NCI-H1930 (cell line): Measurements from ENCODE around the gene EYS.

Experiments
- DNase-seq, 2 experiments: peaks; one replicate each; lab custom pipeline; 2025; lab: John Stamatoyannopoulos, UW

Gene EYS

GRCh38 chr6:64838726-64839125, 868.3 kb downstream of the EYS start:
- no peak for DNase-seq

DNA sequence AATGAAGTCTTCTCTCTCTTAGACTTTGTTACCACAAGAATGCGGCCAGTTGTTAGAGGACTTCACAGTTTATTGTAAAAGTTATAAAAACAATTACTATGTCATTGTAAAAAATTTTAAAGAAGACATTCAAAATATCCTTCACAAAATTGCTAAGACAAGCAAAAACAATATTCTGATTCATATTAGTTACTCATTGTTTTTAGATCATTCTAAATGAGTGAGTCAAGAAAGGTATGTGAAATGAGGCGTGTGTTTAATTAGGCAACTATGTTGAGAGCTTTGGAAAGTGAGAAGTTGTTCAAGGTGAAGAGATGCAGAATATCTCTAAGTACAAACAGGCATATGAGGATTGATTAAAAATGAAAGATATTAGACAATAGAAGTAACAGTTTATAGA, 875.3 kb downstream of the EYS start:
- DNase-seq = no peak

DNA sequence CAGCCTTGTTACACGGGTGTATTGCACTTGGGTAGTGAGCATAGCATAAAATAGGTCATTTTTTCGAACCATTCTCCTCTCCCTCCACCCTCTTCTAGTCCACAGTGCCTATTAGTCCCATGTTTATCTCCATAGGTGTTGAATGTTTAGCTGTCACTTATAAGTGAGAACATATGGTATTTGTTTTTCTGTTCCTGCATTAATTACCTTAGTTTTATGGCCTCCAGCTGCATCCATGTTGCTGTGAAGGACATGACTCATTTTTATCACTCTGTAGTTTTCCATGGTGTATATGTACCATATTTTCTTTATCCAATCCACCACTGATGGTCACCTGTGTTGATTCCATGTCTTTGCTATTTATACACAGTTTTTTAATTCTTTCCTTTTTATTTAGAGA, 889.5 kb downstream of the EYS start:
- no peak for DNase-seq

GRCh38 chr6:64815718-64816117, 891.3 kb downstream of the EYS start:
- no peak for DNase-seq

DNA sequence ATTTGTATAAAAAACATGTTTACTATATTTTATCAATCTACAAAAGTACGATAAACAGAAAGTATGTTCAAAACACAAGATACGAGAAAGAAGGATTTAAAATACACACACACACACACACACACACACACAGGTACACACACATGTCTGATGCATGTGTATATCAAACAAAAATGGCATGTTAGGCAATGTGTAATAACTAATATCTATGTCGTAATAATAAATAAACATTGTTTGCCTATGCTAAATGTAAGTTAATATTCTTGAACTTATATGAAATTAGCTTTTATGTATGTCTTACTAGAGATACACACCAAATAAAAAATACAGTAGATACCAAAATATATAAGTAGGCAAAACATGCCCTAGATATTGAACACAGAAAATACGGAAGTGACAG, 894.9 kb downstream of the EYS start:
- no peak for DNase-seq

- DNase-seq = no peak
These were observed 895.9 kb downstream of the EYS start for GRCh38 chr6:64811119-64811518.

DNA sequence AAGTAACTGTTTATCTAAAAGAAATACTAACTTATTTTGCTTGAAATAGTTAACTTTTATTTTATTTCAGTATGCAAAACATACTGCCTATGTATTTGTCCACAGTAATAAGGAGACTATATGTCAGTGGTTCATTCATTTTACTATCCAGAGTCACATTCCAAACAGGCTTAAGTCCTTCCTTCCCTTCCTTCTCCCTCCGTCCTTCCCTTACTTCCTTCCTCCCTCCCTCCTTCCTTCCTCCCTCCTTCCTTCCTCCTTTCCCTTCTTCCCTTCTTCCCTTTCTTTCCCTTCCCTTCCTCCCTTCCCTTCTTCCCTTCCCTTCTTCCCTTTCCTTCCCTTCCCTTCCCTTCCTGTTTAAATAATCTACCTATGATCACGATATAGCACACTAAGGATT, 899.2 kb downstream of the EYS start:
- no peak for DNase-seq

DNA sequence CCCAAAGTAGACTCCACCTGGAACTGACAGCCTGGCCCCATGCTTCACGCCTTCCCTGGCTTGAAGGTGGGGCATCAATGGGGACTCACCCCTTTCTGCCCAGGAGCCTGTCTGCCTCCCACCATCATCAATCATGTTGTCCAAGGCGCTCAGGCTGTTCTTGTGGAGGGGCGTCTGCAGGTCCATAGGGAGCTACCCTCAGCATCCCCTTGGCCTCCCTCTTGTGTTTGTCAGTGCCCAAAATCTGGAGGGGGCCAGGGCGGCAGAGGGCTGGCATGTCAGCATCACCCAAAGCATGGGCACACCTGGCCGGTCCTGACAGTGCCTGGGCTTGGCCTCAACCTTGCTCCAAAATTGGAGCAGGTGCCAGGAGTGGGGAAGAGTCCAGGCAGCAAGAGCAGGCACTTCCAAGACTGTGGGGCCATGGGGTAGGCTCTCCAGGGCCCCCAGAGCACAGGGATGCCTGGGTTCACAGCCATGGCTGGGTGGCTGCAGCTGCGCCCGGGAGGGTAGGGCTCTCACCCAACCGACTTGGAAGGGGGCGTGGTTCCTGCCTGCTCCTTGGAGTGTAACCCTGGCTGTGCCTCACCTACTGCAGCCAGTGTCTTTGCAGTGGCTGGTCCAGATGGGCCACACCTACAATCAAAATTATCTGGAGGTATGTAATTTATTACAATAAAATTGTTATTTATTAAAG, 903.4 kb downstream of the EYS start:
- DNase-seq = no peak

- DNase-seq = no peak
These were observed 914.5 kb downstream of the EYS start for GRCh38 chr6:64792534-64792933.

- DNase-seq = no peak
These were observed 917.5 kb downstream of the EYS start for GRCh38 chr6:64789476-64789875.

DNA sequence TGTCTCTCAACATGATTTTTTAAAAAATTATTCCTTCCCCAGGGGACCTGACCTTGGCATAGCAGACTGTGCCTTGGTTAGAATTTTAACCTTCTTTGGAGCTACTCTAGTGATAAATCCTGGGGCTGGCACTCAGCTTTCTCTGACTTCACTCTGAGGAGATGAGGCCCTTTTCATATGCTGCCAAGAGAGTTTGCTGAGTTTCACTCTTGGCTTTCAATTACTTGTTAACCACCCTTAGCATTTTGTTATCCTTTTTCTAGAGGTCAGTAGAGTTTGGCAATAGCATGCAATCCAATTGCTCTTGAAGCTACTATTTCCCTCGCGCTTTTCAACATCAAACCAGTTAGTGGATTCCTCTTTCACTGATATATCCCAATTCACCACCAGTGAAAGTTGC, 920.3 kb downstream of the EYS start:
- no peak for DNase-seq

- DNase-seq = no peak
These were observed 924.1 kb downstream of the EYS start for GRCh38 chr6:64782877-64783276.

DNA sequence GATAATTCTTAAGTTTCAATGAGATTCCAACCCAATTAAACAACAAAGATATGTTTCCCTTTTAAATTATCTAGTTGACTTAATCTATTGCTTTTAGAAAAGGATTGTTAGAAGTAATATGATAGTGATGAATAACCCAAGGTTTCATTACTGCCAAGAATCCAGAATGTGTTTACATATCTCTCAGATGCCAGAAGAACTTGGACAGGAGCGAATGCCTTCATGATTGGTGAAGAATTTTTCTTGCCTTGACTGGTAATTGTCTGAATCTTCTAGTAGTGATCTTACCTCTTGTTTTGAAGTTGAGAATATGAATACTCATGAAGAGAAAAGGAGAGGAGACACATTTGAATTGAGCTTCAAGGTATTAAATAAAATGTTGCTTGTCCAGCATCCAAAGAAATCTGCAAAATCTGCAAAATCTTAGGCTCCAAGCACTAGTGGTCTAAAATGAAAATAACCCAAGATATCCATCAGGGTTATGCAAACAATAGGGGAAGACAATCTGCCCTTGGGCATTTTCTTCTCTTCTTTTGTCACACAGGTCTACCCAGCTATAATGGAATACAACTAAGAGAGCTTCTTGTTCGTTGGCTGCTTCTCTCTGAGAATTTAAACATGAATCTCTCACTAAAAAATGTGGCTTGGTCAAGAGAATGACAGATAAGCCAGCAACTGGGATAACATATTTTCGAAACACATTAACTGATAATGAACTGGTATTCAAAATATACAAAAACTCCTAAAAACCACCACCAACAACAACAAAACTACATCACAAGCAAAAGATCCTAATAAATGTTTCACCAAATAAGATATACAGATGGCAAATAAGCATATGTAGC, 928.9 kb downstream of the EYS start:
- no peak for DNase-seq

- no peak for DNase-seq
These were observed 930.7 kb downstream of the EYS start for GRCh38 chr6:64776359-64776758.

GRCh38 chr6:64774881-64775280, 932.1 kb downstream of the EYS start:
- DNase-seq = no peak

DNA sequence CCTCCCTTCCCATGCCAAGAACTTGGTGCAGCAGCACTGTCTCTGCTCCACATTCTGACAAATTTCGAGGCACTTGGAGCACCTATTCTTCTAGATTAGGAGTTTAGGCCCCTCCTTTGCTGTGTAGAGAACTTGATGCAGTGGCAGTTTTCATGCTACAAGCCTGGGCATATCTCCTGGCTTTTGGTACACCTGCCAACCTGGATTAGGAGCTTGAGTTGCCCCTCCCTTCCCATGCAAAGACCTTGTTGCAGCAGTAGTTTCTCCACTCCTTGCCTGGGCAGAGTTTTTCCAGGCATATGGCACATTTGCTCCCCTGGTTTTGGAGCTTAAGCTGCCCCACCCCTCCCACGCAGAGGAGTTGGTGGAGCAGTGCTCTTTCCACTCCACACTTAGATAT, 956.1 kb downstream of the EYS start:
- no peak for DNase-seq

- no peak for DNase-seq
These were observed 969.6 kb downstream of the EYS start for GRCh38 chr6:64737418-64737817.

DNA sequence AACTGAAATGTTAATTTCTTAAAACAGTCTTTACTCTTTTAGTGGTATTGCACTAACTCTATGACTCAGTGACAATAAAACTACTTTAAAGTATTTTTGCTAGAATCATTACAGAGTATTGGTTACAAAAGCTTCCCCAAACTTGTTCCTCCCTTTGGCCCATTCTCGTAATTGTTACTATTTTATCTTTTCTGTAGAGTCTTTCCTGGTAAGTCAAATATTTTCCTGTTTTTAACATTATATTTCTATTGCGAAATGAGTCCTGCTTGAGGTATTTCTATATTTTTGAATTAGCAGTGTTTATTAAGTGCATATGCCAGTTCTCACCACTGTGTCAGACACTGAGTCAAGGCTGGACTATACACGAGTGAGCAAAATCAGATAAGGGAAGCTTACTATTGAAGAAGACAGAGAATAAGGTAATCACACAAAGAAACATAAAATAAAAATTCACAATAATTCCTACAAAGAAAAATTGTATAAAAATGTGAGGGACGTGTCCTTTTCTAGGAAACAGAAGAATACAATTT, 970.5 kb downstream of the EYS start:
- DNase-seq = no peak

DNA sequence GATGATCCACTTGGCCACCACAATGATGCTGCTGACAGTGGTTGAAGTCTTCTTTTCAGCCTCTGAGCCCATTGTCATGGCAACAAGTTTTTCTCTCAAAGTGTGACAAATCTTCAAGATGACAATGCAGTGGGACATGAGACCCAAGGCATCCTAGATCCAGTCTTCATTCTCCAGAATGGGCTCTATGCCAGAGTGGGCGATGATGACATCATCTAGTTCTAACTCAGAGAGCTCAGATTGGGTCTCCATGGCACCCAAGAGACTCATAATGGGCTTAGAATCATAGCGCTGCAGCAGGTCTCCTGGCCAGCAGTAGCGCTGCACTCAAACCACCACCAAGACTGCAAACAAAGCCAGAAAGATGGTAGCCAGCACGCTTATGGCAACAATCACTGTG, 973.6 kb downstream of the EYS start:
- DNase-seq = no peak

DNA sequence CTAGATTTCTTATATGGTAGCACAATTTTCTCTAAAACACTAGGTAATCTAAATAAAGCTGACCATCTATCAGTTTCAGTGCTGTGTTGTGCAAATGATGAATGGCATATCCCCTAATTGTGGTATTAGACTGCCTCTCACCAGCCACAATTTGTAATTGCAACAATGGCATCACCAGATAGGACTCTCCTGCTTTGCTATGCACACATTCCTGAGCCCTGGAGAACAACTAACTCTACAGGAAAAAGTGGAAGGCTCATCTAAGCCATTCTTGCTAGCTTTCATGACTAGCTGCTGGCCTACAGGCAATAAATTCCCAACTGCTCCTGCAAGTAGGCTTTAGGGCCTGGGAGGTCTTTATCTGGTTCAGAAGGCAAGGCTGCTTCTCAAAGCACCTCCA, 974.1 kb downstream of the EYS start:
- DNase-seq = no peak

DNA sequence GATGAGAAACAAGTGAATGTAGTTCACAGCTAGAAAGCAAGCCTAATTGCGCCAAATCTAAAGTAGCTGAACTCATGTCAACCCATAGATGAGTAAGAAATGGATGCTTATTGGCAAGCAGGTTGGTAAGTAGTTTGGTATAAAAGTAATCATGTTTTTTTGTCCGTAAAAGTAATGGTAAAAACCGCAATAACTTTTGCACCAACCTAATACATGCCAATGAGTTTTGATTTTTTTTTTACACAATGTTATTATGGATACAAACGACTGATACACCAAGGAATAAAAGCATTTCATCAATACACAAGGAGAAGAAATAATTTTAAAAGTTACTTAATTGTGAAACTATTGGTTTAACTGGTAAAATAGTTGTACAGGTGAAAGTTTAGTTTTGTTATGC, 977.5 kb downstream of the EYS start:
- DNase-seq = no peak

- DNase-seq = no peak
These were observed 980.0 kb downstream of the EYS start for GRCh38 chr6:64727075-64727474.

DNA sequence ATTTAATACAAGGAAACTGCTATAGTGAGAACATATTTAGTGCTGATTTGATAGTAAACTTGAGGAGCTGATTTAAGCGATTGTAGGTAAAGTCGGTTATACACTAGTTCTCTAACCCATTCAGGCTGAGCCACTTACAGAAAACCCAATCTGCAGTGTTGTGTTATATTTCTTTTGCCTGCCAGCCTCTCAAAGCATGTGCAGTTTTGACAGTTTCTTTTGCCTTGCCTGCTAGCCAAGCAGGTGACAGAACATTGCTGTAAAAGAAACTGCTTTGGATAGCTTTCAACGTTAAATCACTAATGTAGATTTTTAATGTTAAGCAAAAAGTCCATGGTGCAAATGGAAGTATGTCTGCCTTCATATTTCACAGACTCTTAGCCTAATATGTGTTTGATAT, 982.9 kb downstream of the EYS start:
- no peak for DNase-seq
